Brain pericyte (primary cell): Measurements from ENCODE around the gene TRIM29.
"Not testable (repeated sequence)": the region's sequence is repeated elsewhere in the genome, so short reads cannot be mapped to it uniquely, and the experiment has no call there.

ENCODE experiments used
- DNase-seq: peaks from one replicate; pipeline ENCODE4 v3.0.0-alpha.2; 2012; ENCODE audit warnings: low read depth, low spot score

The TRIM29 gene

GRCh38 chr11:120137611-120138521 is at the start of gene TRIM29:
Gene TRIM29, minus strand, starts transcription at chr11:120138113. Its CDS starts 82 bp downstream, at chr11:120138031.
- DNase-seq = no peak

DNA sequence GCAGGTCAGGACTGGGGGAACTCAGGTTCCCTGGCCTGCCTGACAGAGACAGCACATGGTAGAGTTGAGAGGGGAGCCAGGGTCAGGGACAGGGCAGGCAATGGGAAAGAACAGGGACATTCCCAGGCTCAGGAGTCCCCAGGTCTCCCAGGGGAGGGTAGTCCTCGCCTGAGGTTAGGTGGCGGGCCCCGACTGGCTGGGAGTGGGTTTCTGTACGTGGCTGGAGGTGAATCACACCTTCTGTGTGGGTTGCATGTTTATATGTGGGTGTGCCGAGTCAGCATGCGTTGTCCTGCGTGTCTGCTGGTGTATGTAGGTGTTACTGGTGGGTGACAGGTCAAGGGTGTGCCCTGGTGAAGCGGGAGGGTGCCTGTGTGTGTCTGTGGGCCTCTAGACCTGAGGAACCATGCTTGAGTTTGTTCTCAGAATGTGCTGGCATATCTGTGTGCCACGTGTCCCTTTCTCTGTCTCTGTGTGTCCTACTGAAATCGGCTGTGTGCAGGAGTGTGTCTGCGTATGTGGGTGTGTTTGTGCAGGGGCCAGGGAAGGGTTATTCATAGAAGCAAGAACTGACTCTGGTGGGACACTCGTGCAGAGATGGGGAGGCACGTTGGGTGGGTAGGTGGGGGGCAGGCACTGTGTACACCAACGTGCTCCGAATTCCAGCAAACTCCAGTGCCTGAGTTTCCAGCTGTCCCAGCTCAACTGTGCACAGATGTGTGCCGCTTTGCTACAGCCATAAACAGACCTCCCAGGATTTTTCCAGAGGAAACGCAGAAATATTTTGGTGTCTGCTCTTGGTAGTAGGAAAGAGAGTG is 49.1 kb upstream of the TRIM29 start:
- no peak for DNase-seq

DNA sequence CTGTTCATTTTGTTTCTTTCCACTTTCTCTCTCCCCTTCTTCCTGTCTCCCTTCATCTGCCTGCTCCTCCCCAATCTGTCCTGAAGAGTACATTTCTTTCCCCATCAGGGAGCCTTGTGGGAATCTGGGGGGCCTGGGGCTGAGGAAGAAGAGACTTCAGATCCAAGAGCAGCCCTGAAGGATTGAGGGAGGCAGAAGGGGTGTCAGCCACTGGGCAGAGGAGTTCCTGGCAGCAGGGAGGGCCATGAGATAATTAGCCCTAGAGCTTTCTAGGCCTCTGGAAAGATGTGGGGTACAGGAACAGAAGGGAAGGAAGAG is 48.5 kb upstream of the TRIM29 start:
- no peak for DNase-seq

- DNase-seq = no peak
These were observed 48.0 kb upstream of the TRIM29 start for GRCh38 chr11:120185706-120186455.

DNA sequence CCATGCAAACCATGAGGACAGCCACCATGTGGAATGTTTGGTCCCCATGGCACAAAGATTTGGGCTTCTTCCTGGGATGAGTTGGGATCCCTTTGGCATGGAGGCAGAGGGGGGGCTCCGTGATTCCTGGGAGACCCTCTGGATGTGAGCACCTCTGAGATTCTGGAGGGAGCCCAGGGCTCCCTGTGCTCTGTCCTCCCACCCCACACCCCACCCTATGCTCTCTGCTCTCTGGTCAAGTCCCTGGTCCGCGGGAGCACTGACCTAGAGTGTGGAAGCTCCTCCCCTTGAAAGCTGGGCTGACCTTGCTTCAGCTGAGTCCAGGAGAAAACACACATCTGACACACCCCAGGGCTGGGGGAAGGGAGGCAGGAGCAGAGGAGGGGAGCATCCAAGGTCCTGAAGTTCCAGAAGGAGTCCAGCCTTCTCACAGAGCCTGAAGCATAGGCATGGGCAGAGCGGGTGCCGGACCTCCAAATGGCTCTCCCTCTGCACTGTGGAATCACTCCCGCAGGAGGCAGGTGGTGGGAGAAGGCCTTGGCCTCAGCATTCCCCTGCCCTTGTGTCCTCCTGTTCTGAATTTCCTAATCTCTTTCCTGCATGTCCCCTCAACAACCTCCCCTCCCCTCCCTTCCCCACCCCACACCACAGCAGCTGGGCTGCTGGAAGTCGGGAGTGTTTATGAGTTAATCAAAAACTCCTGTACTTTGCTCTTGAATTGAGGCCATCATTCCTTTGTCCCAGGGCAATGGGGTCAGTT is 47.2 kb upstream of the TRIM29 start:
- no peak for DNase-seq

DNA sequence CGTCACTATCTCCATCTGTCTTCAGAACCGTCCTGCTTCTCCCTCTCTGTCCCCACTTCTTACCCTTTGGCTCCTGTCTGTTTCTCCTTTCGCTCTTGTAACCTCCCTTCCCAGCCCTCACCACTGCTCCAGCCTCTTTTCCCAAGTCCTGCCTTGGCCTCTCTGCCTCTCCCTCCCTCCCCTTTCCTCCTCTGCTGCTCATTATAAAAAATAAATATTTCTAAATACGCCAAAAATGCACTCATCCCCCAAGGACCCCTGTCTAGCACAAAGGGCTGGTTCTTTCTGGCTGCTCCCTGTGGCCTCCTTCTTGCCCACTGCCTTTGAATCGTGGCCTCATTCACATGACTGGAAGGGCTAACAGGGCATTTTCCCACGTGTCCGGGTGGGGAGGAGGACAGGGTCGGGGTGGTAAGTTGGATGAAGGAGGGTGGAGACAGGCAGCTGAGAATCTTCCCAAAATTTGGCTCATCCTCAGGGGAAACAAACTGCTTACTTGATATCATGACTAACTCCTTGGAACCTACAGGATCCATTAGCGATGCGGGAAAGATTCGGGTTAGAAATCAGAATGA is 46.5 kb upstream of the TRIM29 start:
- DNase-seq = no peak

DNA sequence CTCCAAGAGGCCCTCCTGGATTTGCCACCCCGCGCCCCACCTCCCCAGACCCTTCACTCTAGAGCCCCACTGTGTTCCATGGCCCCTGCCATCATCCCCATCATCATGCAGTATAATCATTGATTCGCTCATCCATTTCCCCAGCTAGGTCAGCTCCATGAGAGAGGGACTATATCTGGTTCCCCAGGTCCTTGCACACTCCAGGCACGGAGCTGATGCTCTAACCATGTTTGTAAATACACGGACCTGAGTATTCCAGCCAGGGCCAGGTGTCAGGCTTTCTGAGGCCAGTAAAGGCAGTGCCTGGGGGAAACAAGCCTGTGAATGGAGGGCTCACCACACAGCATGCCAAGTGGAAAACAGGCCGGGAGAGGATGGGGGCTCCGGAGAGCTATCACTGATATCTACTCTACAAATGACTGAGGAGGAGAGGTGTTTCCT is 45.8 kb upstream of the TRIM29 start:
- no peak for DNase-seq

- no peak for DNase-seq
These were observed 45.0 kb upstream of the TRIM29 start for GRCh38 chr11:120182790-120183491.

- no peak for DNase-seq
These were observed 44.5 kb upstream of the TRIM29 start for GRCh38 chr11:120182372-120182771.

- no peak for DNase-seq
These were observed 43.6 kb upstream of the TRIM29 start for GRCh38 chr11:120181376-120181975.

- DNase-seq = no peak
These were observed 42.8 kb upstream of the TRIM29 start for GRCh38 chr11:120180551-120181232.

GRCh38 chr11:120180063-120180462 is 42.1 kb upstream of the TRIM29 start:
- not testable (repeated sequence) for DNase-seq

GRCh38 chr11:120179057-120179672 is 41.3 kb upstream of the TRIM29 start:
- DNase-seq = no peak

- no peak for DNase-seq
These were observed 40.7 kb upstream of the TRIM29 start for GRCh38 chr11:120178561-120179056.

- DNase-seq = no peak
These were observed 37.0 kb upstream of the TRIM29 start for GRCh38 chr11:120174866-120175265.

GRCh38 chr11:120173807-120174206 is 35.9 kb upstream of the TRIM29 start:
- DNase-seq = no peak

DNA sequence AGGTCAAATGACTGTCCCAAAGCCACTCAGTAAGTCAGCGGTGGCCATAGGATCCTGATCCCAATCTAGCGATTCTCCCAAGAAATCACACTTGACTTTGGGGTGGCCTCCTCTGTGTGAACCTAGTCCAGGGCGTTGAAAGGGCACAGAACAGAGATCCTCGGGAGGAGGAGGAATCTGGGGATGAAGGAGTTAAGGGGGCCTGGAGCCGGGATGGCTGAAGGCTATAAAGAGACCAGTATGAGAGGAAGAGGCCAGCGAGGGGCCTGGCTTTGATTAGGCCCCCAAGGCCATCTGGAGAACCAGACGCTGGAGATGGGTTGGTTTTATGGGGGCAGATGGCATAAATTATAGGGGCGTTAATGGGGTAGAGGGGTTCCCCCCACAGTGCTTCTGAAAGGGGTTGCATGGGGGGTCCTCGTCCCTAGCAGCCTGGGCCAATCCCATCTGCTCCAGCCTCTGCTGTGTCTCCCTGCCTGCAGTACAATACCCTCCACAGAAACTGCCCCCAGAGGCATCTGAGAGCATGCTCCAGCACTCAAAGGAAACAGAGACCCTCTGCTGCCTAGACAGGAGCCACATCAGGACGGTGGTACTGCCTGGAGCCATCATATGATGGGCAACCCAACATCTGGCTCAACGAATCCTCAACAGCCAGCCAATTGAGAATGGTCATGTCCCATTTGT is 35.2 kb upstream of the TRIM29 start:
- DNase-seq = no peak
